SK-N-SH (cell line): Measurements from ENCODE around the gene STARD10. TPM values are rescaled to one million over a fixed set of nuclear protein-coding genes. Genes with fewer than 3 reads are reported as not detected.

Experiments
- CTCF ChIA-PET: fragments of 300-600, 350-600 bp; formaldehyde crosslinking; extraction: SDS; loops from one replicate; lab custom pipeline; 2021; lab: Yijun Ruan, JAX
- POLR2A ChIA-PET: fragments of 350-600 bp; sonication (Branson Sonifier 250); formaldehyde crosslinking; extraction: SDS; loops from one replicate; lab custom pipeline; 2020; ENCODE audit warnings: antibody characterized with exemption, inconsistent platforms; lab: Yijun Ruan, JAX
- DNase-seq: peaks from one replicate; pipeline ENCODE4 v3.0.0; 2012
- H2AFZ ChIP-seq: fragments of 200-600 bp; sonication (generic); 2 replicates; pipeline ENCODE4 v1.8.1; 2016; ENCODE audit warnings: antibody characterized with exemption, mild to moderate bottlenecking, low read depth
- H3F3A ChIP-seq: fragments of 200-600 bp; sonication (generic); replicated peaks from 2 replicates; pipeline ENCODE3; 2016; ENCODE audit warnings: antibody characterized with exemption, mild to moderate bottlenecking; ENCODE audit not compliant: insufficient read depth
- H3K27ac ChIP-seq, 2 experiments: fragments of 200-500 bp in 1 of 2; fragments of 200-600 bp in 1 of 2; sonication (Bioruptor generic) in 1 of 2; sonication (generic), shearing (Covaris generic) in 1 of 2; 2 replicates each; pipeline versions ENCODE4 v1.5.1 to v1.6.1; 2014 to 2016; ENCODE audit warnings: low read depth in 2 of 2, inconsistent platforms in 1 of 2, low read length in 1 of 2, mild to moderate bottlenecking in 1 of 2, mixed read lengths in 1 of 2
- H3K27me3 ChIP-seq: fragments of 200-600 bp; sonication (generic), shearing (Covaris generic); 2 replicates; pipeline ENCODE4 v1.6.1; 2016; ENCODE audit warnings: mixed run types; ENCODE audit not compliant: insufficient read depth
- H3K36me3 ChIP-seq, 2 experiments: fragments of 200-500 bp in 1 of 2; fragments of 200-600 bp in 1 of 2; sonication (Bioruptor generic) in 1 of 2; sonication (generic) in 1 of 2; replicated peaks in 1 of 2; 2 replicates each; pipeline versions ENCODE3 to v1.5.1; 2014 to 2016; ENCODE audit warnings: low read length in 1 of 2, mild to moderate bottlenecking in 1 of 2; ENCODE audit not compliant: insufficient read depth in 2 of 2, control insufficient read depth in 1 of 2
- H3K4me1 ChIP-seq, 2 experiments: fragments of 200-500 bp in 1 of 2; fragments of 200-600 bp in 1 of 2; sonication (Bioruptor generic) in 1 of 2; sonication (generic), shearing (Covaris generic) in 1 of 2; 2 replicates each; pipeline versions ENCODE4 v1.5.1 to v1.6.1; 2014 to 2016; ENCODE audit warnings: low read depth in 1 of 2, low read length in 1 of 2, mixed run types in 1 of 2; ENCODE audit not compliant: insufficient read depth in 2 of 2, control insufficient read depth in 1 of 2
- H3K4me2 ChIP-seq: fragments of 200-600 bp; sonication (generic), shearing (Covaris generic); 2 replicates; pipeline ENCODE4 v1.6.1; 2017; ENCODE audit warnings: mixed run types
- H3K4me3 ChIP-seq, 2 experiments: fragments of 200-500 bp in 1 of 2; fragments of 200-600 bp in 1 of 2; sonication (Bioruptor generic) in 1 of 2; sonication (generic), shearing (Covaris generic) in 1 of 2; 2 replicates each; pipeline versions ENCODE4 v1.5.1 to v1.8.1; 2014 to 2016; ENCODE audit warnings: low read depth in 2 of 2, inconsistent platforms in 1 of 2, low read length in 1 of 2, mild to moderate bottlenecking in 1 of 2, mixed read lengths in 1 of 2, moderate library complexity in 1 of 2
- H3K79me2 ChIP-seq: fragments of 200-600 bp; sonication (generic); 2 replicates; pipeline ENCODE4 v1.8.1; 2017; ENCODE audit warnings: mild to moderate bottlenecking; ENCODE audit not compliant: insufficient read depth
- H3K9ac ChIP-seq: fragments of 200-600 bp; sonication (generic); 2 replicates; pipeline ENCODE4 v1.6.1; 2017; ENCODE audit warnings: mixed run types
- H3K9me2 ChIP-seq: fragments of 200-600 bp; sonication (generic); 2 replicates; pipeline ENCODE4 v1.6.1; 2017; ENCODE audit warnings: mixed run types
- H3K9me3 ChIP-seq: fragments of 200-600 bp; sonication (generic); 2 replicates; pipeline ENCODE4 v1.6.1; 2017; ENCODE audit warnings: mixed run types, mild to moderate bottlenecking, moderate library complexity
- H4K20me1 ChIP-seq: fragments of 200-600 bp; sonication (generic); 2 replicates; pipeline ENCODE4 v1.6.1; 2017; ENCODE audit warnings: mild to moderate bottlenecking, mixed run types; ENCODE audit not compliant: insufficient read depth
- FOXM1 ChIP-seq: IDR thresholded peaks from 2 replicates; pipeline ENCODE4 v1.4.0; 2012; ENCODE audit warnings: low read depth, mild to moderate bottlenecking
- MXI1 ChIP-seq: IDR thresholded peaks from 2 replicates; pipeline ENCODE4 v1.6.1; 2012; ENCODE audit warnings: mild to moderate bottlenecking, low read depth, low read length, improper control_type of control experiment
- NRF1 ChIP-seq: IDR thresholded peaks from 2 replicates; pipeline ENCODE4 v1.6.1; 2012; ENCODE audit warnings: low read depth, mild to moderate bottlenecking, low read length
- POLR2AphosphoS5 ChIP-seq: IDR thresholded peaks from 2 replicates; pipeline ENCODE4 v1.6.1; 2012; ENCODE audit warnings: low read depth, low read length
- RAD21 ChIP-seq: IDR thresholded peaks from 2 replicates; pipeline ENCODE4 v1.6.1; 2012; ENCODE audit warnings: mild to moderate bottlenecking, low read length
- RCOR1 ChIP-seq: fragments of 150-350 bp; IDR thresholded peaks from 2 replicates; pipeline ENCODE4 v1.6.1; 2017; ENCODE audit warnings: antibody characterized with exemption, low read length
- RXRA ChIP-seq: IDR thresholded peaks from 2 replicates; pipeline ENCODE4 v1.4.0; 2012; ENCODE audit warnings: low read depth, mild to moderate bottlenecking, borderline replicate concordance
- SMC3 ChIP-seq: IDR thresholded peaks from 2 replicates; pipeline ENCODE4 v1.6.1; 2012; ENCODE audit warnings: low read depth, low read length, improper control_type of control experiment
- TAF1 ChIP-seq: IDR thresholded peaks from 2 replicates; pipeline ENCODE4 v1.6.1; 2012; ENCODE audit warnings: low read depth, mild to moderate bottlenecking, low read length, moderate library complexity, borderline replicate concordance
- TCF12 ChIP-seq: IDR thresholded peaks from 2 replicates; pipeline ENCODE4 v1.4.0; 2012
- TEAD4 ChIP-seq: IDR thresholded peaks from 2 replicates; pipeline ENCODE4 v1.4.0; 2012; ENCODE audit warnings: mild to moderate bottlenecking, borderline replicate concordance; ENCODE audit not compliant: insufficient read depth
- YY1 ChIP-seq: IDR thresholded peaks from 2 replicates; pipeline ENCODE4 v1.4.0; 2012; ENCODE audit warnings: low read depth, mild to moderate bottlenecking
- WGBS: methylation state at CpG from one replicate; pipeline ENCODE4 v1.1.6; 2017; ENCODE audit warnings: low lambda C conversion rate; 5-methylcytosine and 5-hydroxymethylcytosine counted together
- polyA plus RNA-seq, 3 experiments: library from polyadenylated mRNA; depleted of rRNA; stranded (reverse); fragments of >200 nt; gene quantifications; 2 replicates each; pipeline ENCODE4 v1.2.3, GENCODE V29; 2012
- TF ChIP-seq, protein P1 (sequence below): IDR thresholded peaks from 2 replicates; pipeline ENCODE4 v1.4.0; 2012; ENCODE audit warnings: low read depth
- TF ChIP-seq, protein P2 (sequence below): IDR thresholded peaks from 2 replicates; pipeline ENCODE4 v1.4.0; 2012; ENCODE audit warnings: low read depth, borderline replicate concordance
- TF ChIP-seq, protein P3 (sequence below): IDR thresholded peaks from 2 replicates; pipeline ENCODE4; 2012
- TF ChIP-seq, protein P4 (sequence below): fragments of 150-350 bp; IDR thresholded peaks from 2 replicates; pipeline ENCODE4 v1.6.1; 2016; ENCODE audit warnings: mild to moderate bottlenecking, low read depth, low read length

STARD10 gene
- polyA plus RNA-seq, 1 of the 3 experiments (the other 2 are of a cell fraction) = 47.7 TPM

DNA sequence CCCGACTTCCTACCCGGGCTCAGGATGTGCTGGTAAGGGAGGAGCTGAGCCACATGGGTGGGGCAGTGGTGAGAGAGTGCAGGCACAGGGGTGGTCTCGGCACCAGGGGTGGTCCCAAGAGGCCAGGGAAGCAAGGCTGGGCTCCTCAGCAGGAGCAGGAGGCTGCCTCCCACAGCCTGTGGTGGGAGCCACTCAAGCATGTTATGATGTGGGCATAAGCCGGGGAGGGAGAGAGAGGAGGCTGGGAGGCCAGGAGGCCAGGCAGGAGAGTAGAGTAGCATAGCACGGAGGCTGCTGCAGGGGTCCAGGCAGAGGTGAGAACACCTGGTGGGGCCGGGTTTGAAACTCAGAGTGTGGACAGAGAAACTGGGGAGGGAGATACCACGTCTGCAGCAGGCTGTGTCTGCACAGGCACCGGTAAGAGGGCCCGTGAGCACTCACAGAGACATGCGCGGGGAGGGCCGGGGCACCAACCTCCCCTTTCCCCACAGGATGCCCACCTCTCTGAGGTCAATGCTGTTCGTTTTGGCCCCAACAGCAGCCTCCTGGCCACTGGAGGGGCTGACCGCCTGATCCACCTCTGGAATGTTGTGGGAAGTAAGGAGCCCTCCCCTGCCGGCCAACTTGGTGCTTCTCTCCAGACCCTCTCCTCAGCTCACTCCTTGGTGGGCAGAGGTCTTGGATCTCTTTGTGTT is 31.1 kb upstream of the STARD10 start:
- TF ChIP-seq RCOR1 (no peak), RAD21 (no peak), POLR2AphosphoS5 (no peak), MXI1 (no peak), YY1 (no peak), SMC3 (no peak), RXRA (no peak), NRF1 (no peak), TEAD4 (no peak), TAF1 (no peak), TCF12 (no peak), FOXM1 (no peak)
- TF ChIP-seq, protein P1, sequence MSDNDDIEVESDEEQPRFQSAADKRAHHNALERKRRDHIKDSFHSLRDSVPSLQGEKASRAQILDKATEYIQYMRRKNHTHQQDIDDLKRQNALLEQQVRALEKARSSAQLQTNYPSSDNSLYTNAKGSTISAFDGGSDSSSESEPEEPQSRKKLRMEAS = no peak
- TF ChIP-seq, protein P2, sequence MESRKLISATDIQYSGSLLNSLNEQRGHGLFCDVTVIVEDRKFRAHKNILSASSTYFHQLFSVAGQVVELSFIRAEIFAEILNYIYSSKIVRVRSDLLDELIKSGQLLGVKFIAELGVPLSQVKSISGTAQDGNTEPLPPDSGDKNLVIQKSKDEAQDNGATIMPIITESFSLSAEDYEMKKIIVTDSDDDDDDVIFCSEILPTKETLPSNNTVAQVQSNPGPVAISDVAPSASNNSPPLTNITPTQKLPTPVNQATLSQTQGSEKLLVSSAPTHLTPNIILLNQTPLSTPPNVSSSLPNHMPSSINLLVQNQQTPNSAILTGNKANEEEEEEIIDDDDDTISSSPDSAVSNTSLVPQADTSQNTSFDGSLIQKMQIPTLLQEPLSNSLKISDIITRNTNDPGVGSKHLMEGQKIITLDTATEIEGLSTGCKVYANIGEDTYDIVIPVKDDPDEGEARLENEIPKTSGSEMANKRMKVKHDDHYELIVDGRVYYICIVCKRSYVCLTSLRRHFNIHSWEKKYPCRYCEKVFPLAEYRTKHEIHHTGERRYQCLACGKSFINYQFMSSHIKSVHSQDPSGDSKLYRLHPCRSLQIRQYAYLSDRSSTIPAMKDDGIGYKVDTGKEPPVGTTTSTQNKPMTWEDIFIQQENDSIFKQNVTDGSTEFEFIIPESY = no peak
- TF ChIP-seq, protein P3, sequence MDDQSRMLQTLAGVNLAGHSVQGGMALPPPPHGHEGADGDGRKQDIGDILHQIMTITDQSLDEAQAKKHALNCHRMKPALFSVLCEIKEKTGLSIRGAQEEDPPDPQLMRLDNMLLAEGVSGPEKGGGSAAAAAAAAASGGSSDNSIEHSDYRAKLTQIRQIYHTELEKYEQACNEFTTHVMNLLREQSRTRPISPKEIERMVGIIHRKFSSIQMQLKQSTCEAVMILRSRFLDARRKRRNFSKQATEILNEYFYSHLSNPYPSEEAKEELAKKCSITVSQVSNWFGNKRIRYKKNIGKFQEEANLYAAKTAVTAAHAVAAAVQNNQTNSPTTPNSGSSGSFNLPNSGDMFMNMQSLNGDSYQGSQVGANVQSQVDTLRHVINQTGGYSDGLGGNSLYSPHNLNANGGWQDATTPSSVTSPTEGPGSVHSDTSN = no peak
- TF ChIP-seq, protein P4, sequence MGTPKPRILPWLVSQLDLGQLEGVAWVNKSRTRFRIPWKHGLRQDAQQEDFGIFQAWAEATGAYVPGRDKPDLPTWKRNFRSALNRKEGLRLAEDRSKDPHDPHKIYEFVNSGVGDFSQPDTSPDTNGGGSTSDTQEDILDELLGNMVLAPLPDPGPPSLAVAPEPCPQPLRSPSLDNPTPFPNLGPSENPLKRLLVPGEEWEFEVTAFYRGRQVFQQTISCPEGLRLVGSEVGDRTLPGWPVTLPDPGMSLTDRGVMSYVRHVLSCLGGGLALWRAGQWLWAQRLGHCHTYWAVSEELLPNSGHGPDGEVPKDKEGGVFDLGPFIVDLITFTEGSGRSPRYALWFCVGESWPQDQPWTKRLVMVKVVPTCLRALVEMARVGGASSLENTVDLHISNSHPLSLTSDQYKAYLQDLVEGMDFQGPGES = no peak
- WGBS = 85% methylated on average over 10 of the region's 15 CpGs
- ChIA-PET POLR2A (no interaction called here), CTCF (interaction anchor here (1.4 to 5.0 kb wide), 4 partner anchors 100 to 360 kb away, joined by 5 to 38 read pairs (median 14); no protein-coding TSS in a partner anchor)
- Histone ChIP-seq H3K9me2 (no peaks in the 10 kb centered on the region), H3K36me3 (no peaks in the 10 kb centered on the region), H3K79me2 (no peaks in the 10 kb centered on the region), H3F3A (no peaks in the 10 kb centered on the region), H3K27ac (no peak overlapping the region), H2AFZ (no peak overlapping the region), H3K4me1 (peaks cover 5 to 21% of the 10 kb centered on the region in 2 experiments; a peak in 2 of 4 replicates), H3K4me2 (no peak overlapping the region), H3K9me3 (no peaks in the 10 kb centered on the region), H3K27me3 (no peaks in the 10 kb centered on the region), H4K20me1 (no peaks in the 10 kb centered on the region), H3K9ac (no peak overlapping the region), H3K4me3 (no peak overlapping the region)
- DNase-seq = no peak
